ENCODE results near the gene CFAP73.

The CFAP73 gene

GRCh38 chr12:113186033-113186365, 36.5 kb downstream of the CFAP73 start:
- WGBS (ENCODE audit: extremely low coverage, insufficient coverage, insufficient read length): no CpG with 5 or more reads among the region's 11 CpGs
- H3K79me2 ChIP-seq (ENCODE audit: control insufficient read depth, insufficient read depth, low read length, poor library complexity): peaks cover 11% of the 10 kb centered on the region
- peak overlapping the region; percentile 90 for H4K91ac ChIP-seq (ENCODE audit: low read depth, low read length)
- H3K9me3 ChIP-seq (ENCODE audit: insufficient read depth, low read depth, low read length): no peaks in the 10 kb centered on the region
- peak overlapping the region; percentile 98 for H4K8ac ChIP-seq (ENCODE audit: low read depth, low read length)
- H2AK5ac ChIP-seq (ENCODE audit: low read length): no peak overlapping the region
- H2BK5ac ChIP-seq (ENCODE audit: low read depth, low read length, poor library complexity): peak overlapping the region; percentile 81
- H3K4me2 ChIP-seq (ENCODE audit: low read length): peak overlapping the region; percentile 70
- peak overlapping the region; percentile 90 for H2AFZ ChIP-seq (ENCODE audit: insufficient read depth, low read length, poor library complexity)
- peak overlapping the region; percentile 34 for H3K14ac ChIP-seq (ENCODE audit: low read length)
- H3K23ac ChIP-seq (ENCODE audit: low read length): no peak overlapping the region
- H3K27ac ChIP-seq (ENCODE audit: low read depth, low read length): peak overlapping the region; percentile 76
- peaks cover 14% of the 10 kb centered on the region for H3K79me1 ChIP-seq (ENCODE audit: low read length)
- no peak overlapping the region for H4K12ac ChIP-seq (ENCODE audit: low read depth, low read length)
- DNase-seq: no peak
- no peaks in the 10 kb centered on the region for H3K27me3 ChIP-seq (ENCODE audit: insufficient read depth, low read length)
- H3K4me3 ChIP-seq (ENCODE audit: low read depth, low read length): peak overlapping the region; percentile 94
- H3K18ac ChIP-seq (ENCODE audit: low read length): peak overlapping the region; percentile 73
- peaks cover 8 to 10% of the 10 kb centered on the region in 2 experiments for H3K4me1 ChIP-seq (ENCODE audit: control insufficient read depth in 1 of 2, insufficient read depth in 2 of 2, low read length in 2 of 2)
- H2BK12ac ChIP-seq (ENCODE audit: low read length): no peak overlapping the region
- H3K36me3 ChIP-seq (ENCODE audit: control insufficient read depth in 1 of 2, insufficient read depth in 2 of 2, low read length in 2 of 2): peaks cover 8 to 13% of the 10 kb centered on the region in 2 experiments
- H2BK120ac ChIP-seq (ENCODE audit: insufficient read depth, low read length, poor library complexity): peak overlapping the region; percentile 90
- H3K9ac ChIP-seq (ENCODE audit: low read length): peak overlapping the region; percentile 74
- peak overlapping the region; percentile 3 for H3K4ac ChIP-seq (ENCODE audit: low read depth, low read length)

- peaks cover 11% of the 10 kb centered on the region for H3K79me2 ChIP-seq (ENCODE audit: control insufficient read depth, insufficient read depth, low read length, poor library complexity)
- H3K36me3 ChIP-seq (ENCODE audit: control insufficient read depth in 1 of 2, insufficient read depth in 2 of 2, low read length in 2 of 2): peaks cover 15 to 21% of the 10 kb centered on the region in 2 experiments
- no peak overlapping the region for H2AFZ ChIP-seq (ENCODE audit: insufficient read depth, low read length, poor library complexity)
- no peak overlapping the region for H2BK12ac ChIP-seq (ENCODE audit: low read length)
- H3K9me3 ChIP-seq (ENCODE audit: insufficient read depth, low read depth, low read length): no peaks in the 10 kb centered on the region
- H2BK5ac ChIP-seq (ENCODE audit: low read depth, low read length, poor library complexity): no peak overlapping the region
- no peak overlapping the region for H4K91ac ChIP-seq (ENCODE audit: low read depth, low read length)
- H3K18ac ChIP-seq (ENCODE audit: low read length): no peak overlapping the region
- no peak overlapping the region for H3K4me2 ChIP-seq (ENCODE audit: low read length)
- whole genome bisulfite sequencing (ENCODE audit: extremely low coverage, insufficient coverage, insufficient read length): no CpG with 5 or more reads among the region's 16 CpGs
- H2BK120ac ChIP-seq (ENCODE audit: insufficient read depth, low read length, poor library complexity): no peak overlapping the region
- no peak overlapping the region for H4K12ac ChIP-seq (ENCODE audit: low read depth, low read length)
- no peak overlapping the region for H3K27ac ChIP-seq (ENCODE audit: low read depth, low read length)
- H3K9ac ChIP-seq (ENCODE audit: low read length): no peak overlapping the region
- peaks cover 14% of the 10 kb centered on the region for H3K79me1 ChIP-seq (ENCODE audit: low read length)
- peaks cover 8 to 11% of the 10 kb centered on the region in 2 experiments for H3K4me1 ChIP-seq (ENCODE audit: control insufficient read depth in 1 of 2, insufficient read depth in 2 of 2, low read length in 2 of 2)
- H4K8ac ChIP-seq (ENCODE audit: low read depth, low read length): no peak overlapping the region
- no peak overlapping the region for H3K23ac ChIP-seq (ENCODE audit: low read length)
- H3K27me3 ChIP-seq (ENCODE audit: insufficient read depth, low read length): no peaks in the 10 kb centered on the region
- H3K4ac ChIP-seq (ENCODE audit: low read depth, low read length): no peak overlapping the region
- H2AK5ac ChIP-seq (ENCODE audit: low read length): no peak overlapping the region
- no peak overlapping the region for H3K4me3 ChIP-seq (ENCODE audit: low read depth, low read length)
- no peak overlapping the region for H3K14ac ChIP-seq (ENCODE audit: low read length)
- no peak for DNase-seq
Observed at GRCh38 chr12:113186666-113187325, 37.3 kb downstream of the CFAP73 start.

DNA sequence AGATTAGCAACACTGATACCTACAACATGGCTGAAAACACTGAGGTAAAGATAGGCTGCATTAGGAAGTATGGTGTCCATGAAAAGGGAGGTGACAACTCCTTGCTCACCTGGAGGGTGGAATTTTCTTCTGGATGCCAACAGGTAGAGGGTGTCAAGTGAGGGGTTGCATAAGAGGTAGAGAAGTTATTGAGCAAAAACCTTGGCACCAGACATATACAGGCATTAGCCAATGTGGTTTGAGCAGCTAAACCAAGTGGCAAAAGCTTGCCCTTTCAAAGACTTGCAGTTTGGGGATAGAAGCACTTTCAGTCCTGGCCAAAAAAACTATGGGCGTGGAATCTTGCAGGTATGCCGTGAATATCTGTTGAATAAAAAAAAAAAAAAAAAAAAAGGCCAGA, 39.8 kb downstream of the CFAP73 start:
- no peak for DNase-seq
- H3K27me3 ChIP-seq (ENCODE audit: insufficient read depth, low read length): no peaks in the 10 kb centered on the region
- no peak overlapping the region for H3K4me3 ChIP-seq (ENCODE audit: low read depth, low read length)
- H4K12ac ChIP-seq (ENCODE audit: low read depth, low read length): no peak overlapping the region
- H3K4me2 ChIP-seq (ENCODE audit: low read length): no peak overlapping the region
- H2BK120ac ChIP-seq (ENCODE audit: insufficient read depth, low read length, poor library complexity): no peak overlapping the region
- no peak overlapping the region for H4K91ac ChIP-seq (ENCODE audit: low read depth, low read length)
- H3K79me1 ChIP-seq (ENCODE audit: low read length): peaks cover 12% of the 10 kb centered on the region
- H3K9me3 ChIP-seq (ENCODE audit: insufficient read depth, low read depth, low read length): no peaks in the 10 kb centered on the region
- H2BK5ac ChIP-seq (ENCODE audit: low read depth, low read length, poor library complexity): no peak overlapping the region
- H3K36me3 ChIP-seq (ENCODE audit: control insufficient read depth in 1 of 2, insufficient read depth in 2 of 2, low read length in 2 of 2): peaks cover 20 to 23% of the 10 kb centered on the region in 2 experiments
- H3K79me2 ChIP-seq (ENCODE audit: control insufficient read depth, insufficient read depth, low read length, poor library complexity): peaks cover 7% of the 10 kb centered on the region
- H2AFZ ChIP-seq (ENCODE audit: insufficient read depth, low read length, poor library complexity): no peak overlapping the region
- no peak overlapping the region for H3K9ac ChIP-seq (ENCODE audit: low read length)
- no CpG with 5 or more reads among the region's 2 CpGs for WGBS (ENCODE audit: extremely low coverage, insufficient coverage, insufficient read length)
- H3K18ac ChIP-seq (ENCODE audit: low read length): no peak overlapping the region
- H2AK5ac ChIP-seq (ENCODE audit: low read length): no peak overlapping the region
- H3K14ac ChIP-seq (ENCODE audit: low read length): no peak overlapping the region
- no peak overlapping the region for H3K27ac ChIP-seq (ENCODE audit: low read depth, low read length)
- no peak overlapping the region for H4K8ac ChIP-seq (ENCODE audit: low read depth, low read length)
- H2BK12ac ChIP-seq (ENCODE audit: low read length): no peak overlapping the region
- H3K4me1 ChIP-seq (ENCODE audit: control insufficient read depth in 1 of 2, insufficient read depth in 2 of 2, low read length in 2 of 2): peaks cover 8 to 9% of the 10 kb centered on the region in 2 experiments
- no peak overlapping the region for H3K4ac ChIP-seq (ENCODE audit: low read depth, low read length)
- no peak overlapping the region for H3K23ac ChIP-seq (ENCODE audit: low read length)

- Histone ChIP-seq H3K14ac (ENCODE audit: low read length) (no peak overlapping the region), H4K91ac (ENCODE audit: low read depth, low read length) (no peak overlapping the region), H2BK12ac (ENCODE audit: low read length) (no peak overlapping the region), H4K8ac (ENCODE audit: low read depth, low read length) (no peak overlapping the region), H2AFZ (ENCODE audit: insufficient read depth, low read length, poor library complexity) (no peak overlapping the region), H3K79me2 (ENCODE audit: control insufficient read depth, insufficient read depth, low read length, poor library complexity) (peaks cover 2% of the 10 kb centered on the region), H3K4me2 (ENCODE audit: low read length) (no peak overlapping the region), H2BK5ac (ENCODE audit: low read depth, low read length, poor library complexity) (no peak overlapping the region), H3K79me1 (ENCODE audit: low read length) (peaks cover 3% of the 10 kb centered on the region), H3K27ac (ENCODE audit: low read depth, low read length) (no peak overlapping the region), H3K18ac (ENCODE audit: low read length) (no peak overlapping the region), H4K12ac (ENCODE audit: low read depth, low read length) (no peak overlapping the region), H3K23ac (ENCODE audit: low read length) (no peak overlapping the region), H2BK120ac (ENCODE audit: insufficient read depth, low read length, poor library complexity) (no peak overlapping the region), H3K4me1 (ENCODE audit: control insufficient read depth in 1 of 2, insufficient read depth in 2 of 2, low read length in 2 of 2) (peaks cover 12% of the 10 kb centered on the region in 2 experiments), H3K9me3 (ENCODE audit: insufficient read depth, low read depth, low read length) (no peaks in the 10 kb centered on the region), H2AK5ac (ENCODE audit: low read length) (no peak overlapping the region), H3K27me3 (ENCODE audit: insufficient read depth, low read length) (no peaks in the 10 kb centered on the region), H3K36me3 (ENCODE audit: control insufficient read depth in 1 of 2, insufficient read depth in 2 of 2, low read length in 2 of 2) (peaks cover 20 to 23% of the 10 kb centered on the region in 2 experiments), H3K4ac (ENCODE audit: low read depth, low read length) (no peak overlapping the region), H3K9ac (ENCODE audit: low read length) (no peak overlapping the region), H3K4me3 (ENCODE audit: low read depth, low read length) (no peak overlapping the region)
- no CpG with 5 or more reads among the region's 4 CpGs for WGBS (ENCODE audit: extremely low coverage, insufficient coverage, insufficient read length)
- no peak for DNase-seq
Observed at GRCh38 chr12:113190761-113191160, 41.2 kb downstream of the CFAP73 start.
